ENCODE measurements around the gene SYT17.

SYT17 gene

DNA sequence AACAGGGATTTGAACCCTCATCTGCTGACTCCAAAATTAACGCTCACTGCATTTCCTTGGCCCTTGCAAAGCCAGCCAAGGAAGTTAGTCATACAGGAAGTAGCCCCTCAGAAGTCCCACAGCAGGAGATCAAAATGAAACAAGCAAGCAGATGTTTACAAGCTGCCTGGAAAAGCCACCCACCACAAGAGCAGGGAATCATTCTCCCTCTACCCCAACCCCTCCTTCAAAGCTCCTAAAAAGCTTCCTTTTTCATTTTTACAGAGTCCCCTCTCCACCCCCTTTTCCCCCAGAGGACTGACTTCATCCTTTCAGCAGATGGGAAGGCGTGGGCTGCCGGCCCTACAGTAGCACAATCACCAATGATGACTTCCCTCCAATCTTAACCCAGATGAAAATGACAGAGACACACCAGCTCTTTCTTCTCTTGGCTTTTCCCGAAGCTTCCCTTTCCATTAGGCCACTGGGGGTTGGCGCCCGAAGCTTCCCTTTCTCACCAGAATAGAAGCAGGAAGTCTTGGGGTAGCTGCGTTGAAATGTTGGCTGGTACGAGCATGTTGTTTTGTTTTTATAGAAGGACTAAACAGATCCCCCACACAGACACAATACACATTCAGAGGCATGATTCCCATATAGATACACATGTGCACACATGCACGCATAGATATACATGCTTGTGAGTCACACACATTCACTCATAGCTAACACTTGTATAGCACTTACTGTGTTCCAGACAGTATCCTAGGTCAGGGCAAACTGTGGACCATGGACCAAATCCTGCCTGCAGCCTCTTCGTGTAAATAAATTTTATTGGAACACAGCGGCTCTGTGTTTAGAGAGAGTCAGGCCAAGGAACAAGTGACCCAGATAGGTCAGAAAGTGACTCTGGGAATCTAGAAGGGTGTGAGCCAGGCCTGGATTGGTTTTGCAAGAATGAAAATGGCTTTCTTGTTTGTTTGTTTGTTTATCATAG lies 36.9 kb upstream of the SYT17 start:
- ATAC-seq = peak; percentile 78
- no peak for TF ChIP-seq ZNF565 (CRISPR knock-in tag; conservative IDR thresholded peaks at IDR 0.05; ENCODE audit: low read depth)
- TF ChIP-seq ISL1 (CRISPR knock-in tag; IDR thresholded peaks at IDR 0.05) = no peak

DNA sequence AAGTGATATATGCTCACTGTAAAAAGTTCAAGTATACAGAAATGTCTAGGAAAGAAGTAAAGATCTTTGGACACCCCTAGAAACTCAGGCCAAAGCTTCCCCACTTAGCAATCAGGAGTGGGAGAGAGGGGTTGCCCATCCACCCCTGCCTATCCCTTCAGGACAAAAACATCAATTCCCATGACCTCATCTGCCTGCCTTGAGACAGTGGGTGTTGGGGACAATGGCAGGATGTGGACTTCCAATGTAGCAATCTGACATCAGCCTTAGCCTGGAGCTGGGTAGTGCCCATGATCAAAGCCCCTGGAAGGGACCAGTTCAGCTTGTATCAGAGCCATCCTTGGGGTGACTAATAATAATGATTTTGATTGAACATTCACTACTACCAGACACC lies 36.2 kb upstream of the SYT17 start:
- no peak for ATAC-seq
- TF ChIP-seq PPARA (CRISPR knock-in tag; IDR thresholded peaks at IDR 0.05; ENCODE audit: borderline replicate concordance) = no peak

DNA sequence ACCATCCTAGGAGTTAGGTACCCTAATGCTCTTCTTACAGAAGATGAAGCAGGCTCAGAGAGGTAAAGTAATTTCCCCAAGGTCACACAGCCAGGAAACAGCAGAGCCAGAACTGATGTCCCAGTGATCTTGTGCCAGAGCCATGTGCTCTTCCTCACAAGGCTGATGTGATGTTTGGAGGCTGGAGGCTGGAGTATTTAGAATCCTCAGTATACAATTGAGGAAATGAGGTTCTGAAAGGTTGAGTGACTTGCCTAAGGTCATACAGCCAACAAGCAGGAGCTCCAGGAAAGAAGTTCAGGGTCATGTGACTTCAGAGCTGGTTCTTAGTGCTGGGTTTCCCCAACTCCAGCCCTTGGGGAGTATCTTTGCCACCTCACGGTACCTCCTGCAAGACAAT lies 35.8 kb upstream of the SYT17 start:
- no peak for ATAC-seq
- TF ChIP-seq OSR1 (CRISPR knock-in tag; IDR thresholded peaks at IDR 0.05) (no peak), ARNTL (CRISPR knock-in tag; IDR thresholded peaks at IDR 0.05; ENCODE audit: borderline replicate concordance, low read depth) (no peak)
- TF ChIP-seq, protein P1, sequence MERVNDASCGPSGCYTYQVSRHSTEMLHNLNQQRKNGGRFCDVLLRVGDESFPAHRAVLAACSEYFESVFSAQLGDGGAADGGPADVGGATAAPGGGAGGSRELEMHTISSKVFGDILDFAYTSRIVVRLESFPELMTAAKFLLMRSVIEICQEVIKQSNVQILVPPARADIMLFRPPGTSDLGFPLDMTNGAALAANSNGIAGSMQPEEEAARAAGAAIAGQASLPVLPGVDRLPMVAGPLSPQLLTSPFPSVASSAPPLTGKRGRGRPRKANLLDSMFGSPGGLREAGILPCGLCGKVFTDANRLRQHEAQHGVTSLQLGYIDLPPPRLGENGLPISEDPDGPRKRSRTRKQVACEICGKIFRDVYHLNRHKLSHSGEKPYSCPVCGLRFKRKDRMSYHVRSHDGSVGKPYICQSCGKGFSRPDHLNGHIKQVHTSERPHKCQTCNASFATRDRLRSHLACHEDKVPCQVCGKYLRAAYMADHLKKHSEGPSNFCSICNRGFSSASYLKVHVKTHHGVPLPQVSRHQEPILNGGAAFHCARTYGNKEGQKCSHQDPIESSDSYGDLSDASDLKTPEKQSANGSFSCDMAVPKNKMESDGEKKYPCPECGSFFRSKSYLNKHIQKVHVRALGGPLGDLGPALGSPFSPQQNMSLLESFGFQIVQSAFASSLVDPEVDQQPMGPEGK (CRISPR knock-in tag; IDR thresholded peaks at IDR 0.05; ENCODE audit: borderline replicate concordance) = no peak
- TF ChIP-seq, protein P2, sequence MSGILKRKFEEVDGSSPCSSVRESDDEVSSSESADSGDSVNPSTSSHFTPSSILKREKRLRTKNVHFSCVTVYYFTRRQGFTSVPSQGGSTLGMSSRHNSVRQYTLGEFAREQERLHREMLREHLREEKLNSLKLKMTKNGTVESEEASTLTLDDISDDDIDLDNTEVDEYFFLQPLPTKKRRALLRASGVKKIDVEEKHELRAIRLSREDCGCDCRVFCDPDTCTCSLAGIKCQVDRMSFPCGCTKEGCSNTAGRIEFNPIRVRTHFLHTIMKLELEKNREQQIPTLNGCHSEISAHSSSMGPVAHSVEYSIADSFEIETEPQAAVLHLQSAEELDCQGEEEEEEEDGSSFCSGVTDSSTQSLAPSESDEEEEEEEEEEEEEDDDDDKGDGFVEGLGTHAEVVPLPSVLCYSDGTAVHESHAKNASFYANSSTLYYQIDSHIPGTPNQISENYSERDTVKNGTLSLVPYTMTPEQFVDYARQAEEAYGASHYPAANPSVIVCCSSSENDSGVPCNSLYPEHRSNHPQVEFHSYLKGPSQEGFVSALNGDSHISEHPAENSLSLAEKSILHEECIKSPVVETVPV (CRISPR knock-in tag; IDR thresholded peaks at IDR 0.05) = no peak

DNA sequence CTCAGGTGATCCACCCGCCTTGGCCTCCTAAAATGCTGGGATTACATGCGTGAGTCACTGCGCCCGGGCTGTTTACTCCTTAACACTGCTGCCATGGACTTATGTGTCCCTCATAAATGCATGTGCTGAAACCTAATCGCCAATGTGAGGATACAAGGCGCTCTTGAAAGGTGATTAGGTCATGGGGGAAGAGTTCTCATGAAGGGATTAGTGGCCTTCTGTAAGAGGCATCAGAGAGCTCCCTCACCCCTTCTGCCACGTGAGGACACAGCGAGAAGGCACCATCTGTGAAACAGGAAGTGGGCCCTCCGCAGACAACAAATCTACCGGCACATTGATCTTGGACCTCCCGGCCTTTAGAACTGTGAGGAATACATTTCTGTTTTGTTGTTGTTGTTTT lies 35.1 kb upstream of the SYT17 start:
- no peak for TF ChIP-seq ZNF565 (CRISPR knock-in tag; conservative IDR thresholded peaks at IDR 0.05; ENCODE audit: low read depth)
- TF ChIP-seq, protein P1 (CRISPR knock-in tag; IDR thresholded peaks at IDR 0.05; ENCODE audit: borderline replicate concordance) = no peak
- TF ChIP-seq ARNTL (CRISPR knock-in tag; IDR thresholded peaks at IDR 0.05; ENCODE audit: borderline replicate concordance, low read depth) = no peak
- no peak for TF ChIP-seq TCF4 (CRISPR knock-in tag; IDR thresholded peaks at IDR 0.05; ENCODE audit: borderline replicate concordance)
- TF ChIP-seq SNAI2 (CRISPR knock-in tag; IDR thresholded peaks at IDR 0.05) = no peak
- no peak for TF ChIP-seq TOX (CRISPR knock-in tag; IDR thresholded peaks at IDR 0.05; ENCODE audit: borderline replicate concordance)
- ATAC-seq = no peak

DNA sequence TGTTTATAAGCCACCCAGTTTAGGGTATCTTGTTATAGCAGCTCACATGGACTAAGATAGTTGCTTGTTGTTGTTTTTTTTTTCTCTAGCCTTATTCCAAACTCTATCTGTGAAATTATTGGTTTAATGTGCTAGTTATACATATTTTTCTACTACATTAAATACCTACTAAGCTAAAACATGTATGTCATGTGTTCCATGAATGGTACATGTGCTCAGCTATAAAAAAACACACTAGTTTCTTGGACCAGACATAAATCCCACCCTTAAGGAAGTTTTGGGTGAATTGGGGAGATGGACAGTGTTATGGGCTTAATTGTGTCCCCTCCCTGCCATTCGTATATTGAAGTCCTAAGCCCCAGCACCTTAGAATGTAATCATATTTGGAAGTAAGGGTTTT lies 34.4 kb upstream of the SYT17 start:
- no peak for ATAC-seq
- TF ChIP-seq, protein P3, sequence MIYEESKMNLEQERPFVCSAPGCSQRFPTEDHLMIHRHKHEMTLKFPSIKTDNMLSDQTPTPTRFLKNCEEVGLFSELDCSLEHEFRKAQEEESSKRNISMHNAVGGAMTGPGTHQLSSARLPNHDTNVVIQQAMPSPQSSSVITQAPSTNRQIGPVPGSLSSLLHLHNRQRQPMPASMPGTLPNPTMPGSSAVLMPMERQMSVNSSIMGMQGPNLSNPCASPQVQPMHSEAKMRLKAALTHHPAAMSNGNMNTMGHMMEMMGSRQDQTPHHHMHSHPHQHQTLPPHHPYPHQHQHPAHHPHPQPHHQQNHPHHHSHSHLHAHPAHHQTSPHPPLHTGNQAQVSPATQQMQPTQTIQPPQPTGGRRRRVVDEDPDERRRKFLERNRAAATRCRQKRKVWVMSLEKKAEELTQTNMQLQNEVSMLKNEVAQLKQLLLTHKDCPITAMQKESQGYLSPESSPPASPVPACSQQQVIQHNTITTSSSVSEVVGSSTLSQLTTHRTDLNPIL (CRISPR knock-in tag; IDR thresholded peaks at IDR 0.05; ENCODE audit: low read depth) = no peak
- TF ChIP-seq ZNF8 (CRISPR knock-in tag; IDR thresholded peaks at IDR 0.05) = no peak
- TF ChIP-seq TOX (CRISPR knock-in tag; IDR thresholded peaks at IDR 0.05; ENCODE audit: borderline replicate concordance) = no peak
- TF ChIP-seq PPARA (CRISPR knock-in tag; IDR thresholded peaks at IDR 0.05; ENCODE audit: borderline replicate concordance) = no peak
- TF ChIP-seq, protein P4, sequence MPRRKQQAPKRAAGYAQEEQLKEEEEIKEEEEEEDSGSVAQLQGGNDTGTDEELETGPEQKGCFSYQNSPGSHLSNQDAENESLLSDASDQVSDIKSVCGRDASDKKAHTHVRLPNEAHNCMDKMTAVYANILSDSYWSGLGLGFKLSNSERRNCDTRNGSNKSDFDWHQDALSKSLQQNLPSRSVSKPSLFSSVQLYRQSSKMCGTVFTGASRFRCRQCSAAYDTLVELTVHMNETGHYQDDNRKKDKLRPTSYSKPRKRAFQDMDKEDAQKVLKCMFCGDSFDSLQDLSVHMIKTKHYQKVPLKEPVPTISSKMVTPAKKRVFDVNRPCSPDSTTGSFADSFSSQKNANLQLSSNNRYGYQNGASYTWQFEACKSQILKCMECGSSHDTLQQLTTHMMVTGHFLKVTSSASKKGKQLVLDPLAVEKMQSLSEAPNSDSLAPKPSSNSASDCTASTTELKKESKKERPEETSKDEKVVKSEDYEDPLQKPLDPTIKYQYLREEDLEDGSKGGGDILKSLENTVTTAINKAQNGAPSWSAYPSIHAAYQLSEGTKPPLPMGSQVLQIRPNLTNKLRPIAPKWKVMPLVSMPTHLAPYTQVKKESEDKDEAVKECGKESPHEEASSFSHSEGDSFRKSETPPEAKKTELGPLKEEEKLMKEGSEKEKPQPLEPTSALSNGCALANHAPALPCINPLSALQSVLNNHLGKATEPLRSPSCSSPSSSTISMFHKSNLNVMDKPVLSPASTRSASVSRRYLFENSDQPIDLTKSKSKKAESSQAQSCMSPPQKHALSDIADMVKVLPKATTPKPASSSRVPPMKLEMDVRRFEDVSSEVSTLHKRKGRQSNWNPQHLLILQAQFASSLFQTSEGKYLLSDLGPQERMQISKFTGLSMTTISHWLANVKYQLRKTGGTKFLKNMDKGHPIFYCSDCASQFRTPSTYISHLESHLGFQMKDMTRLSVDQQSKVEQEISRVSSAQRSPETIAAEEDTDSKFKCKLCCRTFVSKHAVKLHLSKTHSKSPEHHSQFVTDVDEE (CRISPR knock-in tag; IDR thresholded peaks at IDR 0.05) = no peak
- no peak for TF ChIP-seq OSR1 (CRISPR knock-in tag; IDR thresholded peaks at IDR 0.05)
- no peak for TF ChIP-seq ZC3H10 (CRISPR knock-in tag; IDR thresholded peaks at IDR 0.05)
- TF ChIP-seq ZNF70 (CRISPR knock-in tag; IDR thresholded peaks at IDR 0.05) = no peak
- TF ChIP-seq ARNTL (CRISPR knock-in tag; IDR thresholded peaks at IDR 0.05; ENCODE audit: borderline replicate concordance, low read depth) = no peak
- no peak for TF ChIP-seq ZNF565 (CRISPR knock-in tag; conservative IDR thresholded peaks at IDR 0.05; ENCODE audit: low read depth)
- no peak for TF ChIP-seq ZFP30 (CRISPR knock-in tag; IDR thresholded peaks at IDR 0.05)
- no peak for TF ChIP-seq ISL1 (CRISPR knock-in tag; IDR thresholded peaks at IDR 0.05)
- no peak for TF ChIP-seq CSDC2 (CRISPR knock-in tag; IDR thresholded peaks at IDR 0.05)
- no peak for TF ChIP-seq ESRRG (CRISPR knock-in tag; IDR thresholded peaks at IDR 0.05)
- TF ChIP-seq RARB (CRISPR knock-in tag; IDR thresholded peaks at IDR 0.05) = no peak
- no peak for TF ChIP-seq GLIS3 (CRISPR knock-in tag; IDR thresholded peaks at IDR 0.05)
- TF ChIP-seq, protein P5, sequence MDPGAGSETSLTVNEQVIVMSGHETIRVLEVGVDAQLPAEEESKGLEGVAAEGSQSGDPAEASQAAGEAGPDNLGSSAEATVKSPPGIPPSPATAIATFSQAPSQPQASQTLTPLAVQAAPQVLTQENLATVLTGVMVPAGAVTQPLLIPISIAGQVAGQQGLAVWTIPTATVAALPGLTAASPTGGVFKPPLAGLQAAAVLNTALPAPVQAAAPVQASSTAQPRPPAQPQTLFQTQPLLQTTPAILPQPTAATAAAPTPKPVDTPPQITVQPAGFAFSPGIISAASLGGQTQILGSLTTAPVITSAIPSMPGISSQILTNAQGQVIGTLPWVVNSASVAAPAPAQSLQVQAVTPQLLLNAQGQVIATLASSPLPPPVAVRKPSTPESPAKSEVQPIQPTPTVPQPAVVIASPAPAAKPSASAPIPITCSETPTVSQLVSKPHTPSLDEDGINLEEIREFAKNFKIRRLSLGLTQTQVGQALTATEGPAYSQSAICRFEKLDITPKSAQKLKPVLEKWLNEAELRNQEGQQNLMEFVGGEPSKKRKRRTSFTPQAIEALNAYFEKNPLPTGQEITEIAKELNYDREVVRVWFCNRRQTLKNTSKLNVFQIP (CRISPR knock-in tag; IDR thresholded peaks at IDR 0.05; ENCODE audit: borderline replicate concordance, low read depth) = no peak
- no peak for TF ChIP-seq ZFP3 (CRISPR knock-in tag; IDR thresholded peaks at IDR 0.05)
